ENCODE measurements around the gene RPS19. TPM values are rescaled to one million over a fixed set of nuclear protein-coding genes. Genes with fewer than 3 reads are reported as not detected.
"Not testable (repeated sequence)": the region's sequence is repeated elsewhere in the genome, so short reads cannot be mapped to it uniquely, and the experiment has no call there.

The RPS19 gene
- polyA plus RNA-seq, 3 donors = 1,302 to 1,867 (median 1,631) TPM

DNA sequence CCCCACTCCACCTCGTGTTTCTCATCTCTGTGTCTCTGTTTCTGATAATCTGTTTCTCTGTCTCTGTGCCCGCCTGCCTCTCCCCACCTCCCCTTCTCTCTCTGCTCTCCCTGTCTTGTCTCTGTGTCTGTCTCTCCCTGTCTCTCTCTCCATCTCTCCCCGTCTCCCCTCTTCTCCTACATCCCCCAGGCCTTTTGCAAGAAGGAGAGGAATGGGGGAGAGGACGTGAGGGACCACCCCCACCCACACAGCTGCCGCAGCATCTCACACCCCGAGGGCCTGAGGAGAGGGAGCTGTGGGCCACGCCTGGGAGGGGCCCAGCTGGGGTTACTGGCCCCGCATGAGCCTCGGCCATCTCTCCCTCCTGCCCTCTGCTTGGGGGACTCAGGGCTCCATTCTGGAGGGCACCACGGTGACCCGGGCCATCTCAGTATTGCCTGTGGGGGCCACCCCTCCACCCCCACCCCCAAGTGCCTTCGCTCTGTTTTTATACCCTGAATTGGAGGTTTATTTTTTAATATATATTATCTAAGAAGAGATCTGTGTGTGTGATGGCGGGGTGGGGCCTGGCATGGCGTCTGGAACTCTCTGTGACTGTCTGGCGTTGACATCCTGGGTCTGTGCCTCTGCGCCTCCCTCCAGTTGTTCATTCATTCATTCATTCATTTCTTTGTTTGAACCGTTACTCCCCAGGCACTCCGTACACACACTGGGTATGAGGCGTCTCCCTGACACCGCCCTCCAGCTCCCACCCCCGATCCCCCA lies 47.0 kb downstream of the RPS19 start:
- no peak for DNase-seq (ENCODE audit: extremely low read depth in 1 of 11, low read depth in 9 of 11, low spot score in 4 of 11)

DNA sequence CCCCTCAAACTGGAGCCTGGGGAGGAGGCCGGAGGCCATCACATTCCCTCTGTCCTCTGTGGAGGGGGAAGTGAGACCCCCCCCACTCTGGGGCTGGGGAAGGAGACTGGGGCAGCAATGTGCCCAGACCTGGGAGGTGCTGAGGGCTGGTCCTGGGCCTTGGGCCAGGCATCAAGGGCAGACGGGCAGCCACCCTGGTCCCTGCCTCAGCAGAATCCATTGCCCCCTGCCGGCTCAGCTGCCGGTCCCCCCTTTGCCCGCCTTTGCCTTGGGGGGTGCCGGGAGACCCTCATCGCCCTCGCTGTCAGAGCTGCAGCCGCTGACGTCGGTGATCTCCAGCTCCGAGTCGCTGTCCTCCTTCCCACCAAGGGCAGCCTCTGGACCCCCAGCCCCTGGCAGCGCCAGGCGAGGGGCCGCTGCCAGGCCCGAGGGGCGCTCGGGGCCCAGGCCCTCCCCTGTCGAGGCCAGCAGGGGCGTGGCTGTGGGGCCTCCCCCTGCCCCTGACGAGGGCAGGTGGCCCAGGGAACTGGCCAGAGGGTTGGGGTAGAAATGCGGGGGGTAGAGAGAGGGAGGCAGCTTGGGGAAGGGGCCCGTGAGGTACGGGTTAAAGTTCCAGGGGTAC lies 48.0 kb downstream of the RPS19 start:
- DNase-seq (ENCODE audit: extremely low read depth in 1 of 11, low read depth in 9 of 11, low spot score in 4 of 11) = no peak

GRCh38 chr19:41908724-41909464 lies 48.8 kb downstream of the RPS19 start:
- DNase-seq (ENCODE audit: extremely low read depth in 1 of 11, low read depth in 9 of 11, low spot score in 4 of 11) = no peak

DNA sequence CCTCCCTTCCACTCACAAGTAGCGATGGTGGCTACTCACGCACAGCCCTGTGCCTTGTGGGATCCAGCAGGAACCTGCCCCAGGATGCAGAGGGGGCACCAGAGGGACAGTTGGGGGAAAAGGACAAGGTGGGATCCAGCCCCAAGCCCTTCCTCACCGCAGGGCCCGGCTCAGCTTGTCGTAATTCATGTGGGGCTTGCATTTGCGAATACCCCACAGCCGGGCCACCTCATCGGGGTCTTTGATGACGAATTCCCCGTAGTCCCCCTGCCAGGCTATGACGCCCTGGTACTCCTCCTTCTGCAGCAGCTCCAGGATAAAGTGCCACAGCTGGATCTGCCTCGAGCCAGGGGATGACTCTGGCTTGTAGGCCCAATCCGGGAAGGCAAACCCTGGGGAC lies 49.7 kb downstream of the RPS19 start:
- no peak for DNase-seq (ENCODE audit: extremely low read depth in 1 of 11, low read depth in 9 of 11, low spot score in 4 of 11)

- no peak for DNase-seq (ENCODE audit: extremely low read depth in 1 of 11, low read depth in 9 of 11, low spot score in 4 of 11)
Measured at GRCh38 chr19:41910240-41910991, 50.4 kb downstream of the RPS19 start.

DNA sequence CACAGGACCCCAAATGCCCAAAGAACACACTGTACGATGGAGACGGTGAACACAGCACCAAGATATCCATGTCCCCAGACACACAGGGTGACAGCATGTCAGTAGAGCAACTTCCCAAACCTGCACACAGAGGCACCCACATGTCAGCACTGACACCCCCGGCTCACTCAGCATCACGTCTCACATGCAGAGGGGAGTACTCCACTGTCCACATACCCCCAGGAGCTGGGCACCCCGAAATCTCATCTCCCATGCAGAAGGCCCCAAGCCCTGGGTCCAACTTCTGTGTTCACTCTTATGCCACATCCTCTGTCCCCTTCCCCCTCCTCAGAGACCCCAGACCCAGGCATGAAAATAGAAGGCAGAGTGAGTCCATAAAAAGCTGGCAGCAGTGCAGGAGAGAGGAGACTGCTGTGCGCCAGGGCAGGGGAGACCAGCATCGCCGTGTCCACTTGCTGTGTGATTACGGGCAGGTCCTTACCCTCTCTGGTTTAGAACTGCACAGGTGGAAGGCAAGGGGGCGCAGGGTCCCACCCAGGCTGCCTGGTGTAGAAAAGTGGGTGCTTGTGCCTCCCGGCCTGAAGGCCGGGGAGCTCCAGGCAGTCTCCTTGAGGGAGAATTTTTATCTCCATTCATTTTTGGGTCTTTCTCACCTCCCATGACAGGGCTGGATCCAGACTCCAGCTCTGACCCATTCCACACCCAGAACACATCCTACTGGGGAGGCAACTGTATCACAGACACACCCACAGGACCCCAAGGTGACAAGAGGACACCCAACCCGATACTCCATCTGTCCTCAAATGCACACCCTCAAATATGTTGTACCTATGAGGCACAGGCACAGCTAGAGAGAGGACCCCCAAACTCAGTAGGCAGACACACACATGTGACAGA lies 51.2 kb downstream of the RPS19 start:
- DNase-seq (ENCODE audit: extremely low read depth in 1 of 11, low read depth in 9 of 11, low spot score in 4 of 11) = no peak

DNA sequence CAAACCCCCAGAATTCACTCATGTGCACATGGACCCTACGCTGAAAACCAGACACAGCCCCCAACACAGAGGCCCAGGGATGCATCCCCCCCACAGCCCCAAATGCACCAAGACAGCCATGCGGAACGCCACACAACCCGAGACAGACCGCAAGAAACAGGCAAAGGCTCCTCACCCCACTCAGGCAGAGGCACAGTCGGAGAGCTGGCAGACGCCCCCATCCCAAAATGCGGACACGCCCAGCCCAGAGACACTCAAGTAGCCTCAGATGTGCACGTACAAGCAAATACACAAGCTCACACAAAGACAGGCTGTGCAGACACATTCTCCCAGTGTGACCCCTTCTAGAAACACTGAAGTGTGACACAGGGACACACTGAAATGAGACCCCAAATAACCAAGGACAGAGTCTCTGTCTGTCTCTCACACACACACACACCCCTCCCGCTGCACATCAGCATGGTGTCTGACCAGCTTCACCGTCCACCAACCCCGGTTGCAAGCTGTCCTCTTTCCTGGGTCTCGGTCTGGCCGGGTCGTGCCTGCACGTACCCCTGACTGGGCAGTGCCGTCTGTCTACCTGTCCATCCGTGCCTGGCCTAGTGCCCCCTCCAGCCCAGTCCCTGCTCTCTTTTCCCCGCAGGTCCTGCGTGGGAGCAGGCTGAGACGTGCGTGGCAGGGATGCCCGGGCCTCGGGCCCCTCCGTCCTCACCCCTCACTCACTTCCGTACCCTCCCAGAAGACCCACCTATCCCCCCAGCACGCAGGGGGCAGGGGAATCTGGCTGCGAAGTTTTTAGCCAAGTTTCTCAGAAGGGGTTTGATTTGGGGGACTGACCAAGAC lies 52.1 kb downstream of the RPS19 start:
- DNase-seq (ENCODE audit: extremely low read depth in 1 of 11, low read depth in 9 of 11, low spot score in 4 of 11) = no peak

- no peak for DNase-seq (ENCODE audit: extremely low read depth in 1 of 11, low read depth in 9 of 11, low spot score in 4 of 11)
Measured at GRCh38 chr19:41912899-41913537, 53.0 kb downstream of the RPS19 start.

DNA sequence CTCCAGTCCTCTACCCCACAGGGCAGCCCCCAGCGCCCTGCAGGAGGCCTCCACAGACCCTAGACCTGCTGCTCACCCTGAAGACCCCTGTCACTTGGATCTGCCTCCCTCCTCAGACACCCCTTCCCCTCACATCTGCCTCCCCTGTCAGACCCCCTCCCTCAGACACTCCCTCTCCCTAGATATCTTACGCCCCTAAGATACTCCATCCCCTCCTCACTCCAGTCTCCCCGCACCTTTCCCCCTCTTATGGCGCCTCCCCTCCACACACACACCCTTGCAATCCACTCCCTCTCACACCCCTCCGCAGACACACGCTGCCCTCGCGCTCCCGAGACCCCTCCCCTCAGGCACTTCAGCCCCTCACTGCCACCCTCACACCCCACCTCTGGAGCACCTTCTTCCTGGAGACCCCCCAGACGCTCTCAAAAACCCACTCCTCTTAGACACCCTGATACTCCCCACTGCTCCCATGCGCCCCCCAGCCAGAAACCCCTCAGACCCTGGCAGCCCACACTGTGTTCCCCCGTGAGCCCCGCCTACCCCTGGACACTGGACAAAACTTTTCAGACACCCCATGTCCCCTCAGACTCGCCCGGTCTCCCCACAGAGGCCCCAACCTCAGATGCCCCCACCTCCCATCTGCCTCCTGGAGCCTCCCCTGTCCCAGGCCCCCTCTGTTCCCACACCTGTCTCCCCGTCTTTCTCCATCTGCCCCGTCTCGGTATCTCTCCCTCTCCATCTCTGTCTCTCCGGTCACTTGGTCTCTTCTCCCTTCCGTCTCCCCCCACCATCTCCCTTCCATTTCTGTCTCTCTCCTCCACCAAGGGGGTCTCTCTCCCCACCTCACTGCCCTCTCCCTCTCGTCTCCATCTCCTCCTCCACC lies 53.7 kb downstream of the RPS19 start:
- DNase-seq (ENCODE audit: extremely low read depth in 1 of 11, low read depth in 9 of 11, low spot score in 4 of 11) = no peak

GRCh38 chr19:41914424-41914834 lies 54.4 kb downstream of the RPS19 start:
- not testable (repeated sequence) for DNase-seq (ENCODE audit: extremely low read depth in 1 of 11, low read depth in 9 of 11, low spot score in 4 of 11)

DNA sequence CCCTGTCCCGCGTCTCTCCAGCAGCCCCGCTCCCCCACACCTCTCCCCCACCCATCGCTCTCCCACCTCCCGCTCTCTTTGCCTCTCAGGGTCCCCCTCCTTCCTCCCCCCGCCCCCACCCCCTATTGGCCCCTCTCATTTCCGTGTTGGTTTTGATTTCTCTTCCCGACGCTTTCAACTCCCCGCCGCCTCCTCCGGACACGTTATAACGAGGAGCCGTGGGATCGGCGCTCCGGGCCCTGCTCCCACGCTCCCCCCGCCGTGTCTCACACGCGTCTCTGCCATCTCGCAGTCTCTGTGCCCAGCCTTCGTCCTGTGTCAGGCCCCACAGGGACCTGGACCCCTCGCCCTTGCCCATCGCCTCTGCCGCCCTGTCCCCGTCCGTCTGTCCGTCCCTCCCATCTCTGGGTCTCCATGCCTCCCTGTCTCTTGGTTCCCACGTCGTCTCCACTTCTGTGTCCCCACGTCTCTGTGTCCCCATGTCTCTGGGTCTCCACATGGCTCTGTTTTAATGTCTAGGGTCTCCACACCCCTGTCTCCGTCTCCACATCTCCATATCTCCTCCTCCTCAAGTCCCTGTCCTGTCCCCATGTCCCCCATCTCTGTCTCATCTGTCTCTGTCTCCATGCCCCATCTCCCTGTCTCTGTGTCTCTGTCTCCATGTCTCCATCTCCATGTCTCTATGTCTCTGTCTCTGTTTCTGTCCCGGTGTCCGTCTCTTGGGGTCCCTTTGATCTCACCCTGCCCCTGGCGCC lies 55.1 kb downstream of the RPS19 start:
- DNase-seq (ENCODE audit: extremely low read depth in 1 of 11, low read depth in 9 of 11, low spot score in 4 of 11) = no peak

DNA sequence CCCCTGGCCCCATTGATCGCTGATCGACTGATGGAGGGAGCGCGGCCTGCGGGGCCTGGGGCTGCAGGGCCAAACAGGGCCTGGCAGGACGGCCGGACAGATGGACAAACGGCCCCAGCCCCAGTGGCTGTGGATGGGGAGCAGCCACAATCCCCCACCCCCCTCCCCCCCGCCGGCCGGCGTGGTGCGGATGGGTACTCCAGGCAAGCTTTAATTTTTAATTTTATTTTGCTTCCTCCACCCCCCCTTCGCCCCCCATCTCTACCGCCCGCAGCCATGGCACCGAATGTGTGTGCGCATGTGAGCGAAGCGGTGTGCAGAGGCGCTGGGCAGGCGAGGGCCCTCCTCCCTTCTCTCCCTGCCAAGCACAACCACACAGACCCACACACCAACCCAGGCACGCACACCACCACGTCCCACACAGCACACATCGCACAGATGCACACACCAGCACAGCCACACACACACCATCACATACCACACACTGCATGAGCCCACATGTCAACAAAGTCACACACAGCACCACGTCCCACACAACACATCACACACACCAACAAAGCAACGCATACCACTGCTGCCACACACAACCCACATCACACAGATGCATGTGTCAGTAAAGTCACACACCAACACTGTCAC lies 55.8 kb downstream of the RPS19 start:
- no peak for DNase-seq (ENCODE audit: extremely low read depth in 1 of 11, low read depth in 9 of 11, low spot score in 4 of 11)

- DNase-seq (ENCODE audit: extremely low read depth in 1 of 11, low read depth in 9 of 11, low spot score in 4 of 11) = no peak
Measured at GRCh38 chr19:41917676-41918075, 57.6 kb downstream of the RPS19 start.

DNA sequence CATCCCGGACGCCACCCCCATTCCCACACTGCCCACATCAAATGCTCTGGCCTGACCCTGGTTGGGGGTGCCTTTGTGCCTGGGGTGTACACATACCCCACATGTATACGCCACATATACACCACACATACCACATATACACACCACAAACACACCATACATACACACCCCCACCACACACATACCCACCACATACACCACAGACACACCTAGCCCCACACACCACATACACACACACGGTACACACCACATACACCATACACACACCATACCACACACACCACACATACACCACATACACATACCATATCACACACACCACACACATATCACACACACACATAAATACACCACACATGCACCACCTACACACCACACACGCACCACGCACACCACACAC lies 58.0 kb downstream of the RPS19 start:
- DNase-seq (ENCODE audit: extremely low read depth in 1 of 11, low read depth in 9 of 11, low spot score in 4 of 11) = no peak

GRCh38 chr19:41918653-41919244 lies 58.7 kb downstream of the RPS19 start:
- no peak for DNase-seq (ENCODE audit: extremely low read depth in 1 of 11, low read depth in 9 of 11, low spot score in 4 of 11)
